Measurements from ENCODE around the gene ABCF1. TPM values are rescaled to one million over a fixed set of nuclear protein-coding genes. Genes with fewer than 3 reads are reported as not detected.

The ABCF1 gene
- total and polyA plus RNA-seq, 9 of the 15 experiments (the other 6 are each of a cell fraction or from before 2014, with no cell fraction given), result 41.6 to 193 (median 102) TPM

- no peak for TF ChIP-seq E2F6 (IDR thresholded peaks at IDR 0.05; ENCODE audit: borderline replicate concordance in 1 of 2, extremely low read depth in 1 of 2, insufficient read depth in 1 of 2, insufficient read length in 1 of 2, low read depth in 1 of 2, low read length in 1 of 2, poor library complexity in 1 of 2, severe bottlenecking in 1 of 2)
- TF ChIP-seq CAMTA2 (CRISPR knock-in tag; conservative IDR thresholded peaks at IDR 0.05), result 0 out of 2 replicates have a peak, but pooled peaks have one; percentile 32
- TF ChIP-seq SMAD1 (IDR thresholded peaks at IDR 0.05; ENCODE audit: low read depth, low read length, partially characterized antibody), result no peak
- peak; percentile 25; the same call in 1 of the 2 replicates for TF ChIP-seq MYC (IDR thresholded peaks at IDR 0.05; ENCODE audit: low read depth, low read length)
- TF ChIP-seq MYC (CRISPR knock-in tag; IDR thresholded peaks at IDR 0.05; ENCODE audit: borderline replicate concordance, low read depth), result no peak
- TF ChIP-seq THRAP3 (IDR thresholded peaks at IDR 0.05; ENCODE audit: borderline replicate concordance), result peak; percentile 73; the same call in 1 of the 2 replicates
- peak; percentile 23 for TF ChIP-seq ZNF511 (CRISPR knock-in tag; IDR thresholded peaks at IDR 0.05)
- peak; percentile 75 for TF ChIP-seq POLR2B (IDR thresholded peaks at IDR 0.05; ENCODE audit: low read depth, partially characterized antibody)
- TF ChIP-seq ATF3 (IDR thresholded peaks at IDR 0.05), result no peak
- TF ChIP-seq ATF3 (CRISPR knock-in tag; conservative IDR thresholded peaks at IDR 0.05), result no peak
- TF ChIP-seq SUPT5H (IDR thresholded peaks at IDR 0.05), result peak; percentile 77
- 0 out of 2 replicates have a peak, but pooled peaks have one; percentile 25 for TF ChIP-seq MBD2 (IDR thresholded peaks at IDR 0.05; ENCODE audit: borderline replicate concordance, low read depth)
- TF ChIP-seq CTCFL (IDR thresholded peaks at IDR 0.05; ENCODE audit: borderline replicate concordance, insufficient read depth, low read depth, low read length, poor library complexity, severe bottlenecking), result no peak
- no peak for TF ChIP-seq MCM7 (IDR thresholded peaks at IDR 0.05)
- TF ChIP-seq MAFF (IDR thresholded peaks at IDR 0.05; ENCODE audit: low read length), result no peak
- no peak for TF ChIP-seq HOMEZ (CRISPR knock-in tag; IDR thresholded peaks at IDR 0.05)
- no peak for TF ChIP-seq ATF1 (CRISPR knock-in tag; IDR thresholded peaks at IDR 0.05)
- TF ChIP-seq ATF1 (tag; IDR thresholded peaks at IDR 0.05), result peak; percentile 71
- TF ChIP-seq PPARD (CRISPR knock-in tag; IDR thresholded peaks at IDR 0.05), result no peak
- TF ChIP-seq HNRNPL (IDR thresholded peaks at IDR 0.05; ENCODE audit: low read depth, low read length), result no peak
Observed at GRCh38 chr6:30626484-30627366, 55.5 kb downstream of the ABCF1 start, which contains the start of gene ATAT1 (continued).

All from K562 (cell line).